ENCODE results near the gene DOK5. TPM values are rescaled to one million over a fixed set of nuclear protein-coding genes. Genes with fewer than 3 reads are reported as not detected.

DOK5 gene
- total and polyA plus RNA-seq, 2 of the 4 experiments (the other 2 are of a cell fraction): 2.8 to 3.9 TPM

GRCh38 chr20:54661265-54661664, 185.9 kb downstream of the DOK5 start:
- ATAC-seq (ENCODE audit: low read depth): no peak
- Histone ChIP-seq H2AK5ac (ENCODE audit: low read depth, low read length) (no peak overlapping the region), H2BK5ac (ENCODE audit: low read depth, low read length, poor library complexity, severe bottlenecking) (no peak overlapping the region), H3K14ac (replicated peaks; ENCODE audit: low read depth, low read length) (no peak overlapping the region), H3K79me1 (ENCODE audit: low read depth in 1 of 2, low read length in 2 of 2) (no peaks in the 10 kb centered on the region), H2BK20ac (ENCODE audit: low read depth, low read length) (no peak overlapping the region), H3K4me1 (ENCODE audit: control insufficient read depth, insufficient read depth, low read length) (no peaks in the 10 kb centered on the region), H4K91ac (ENCODE audit: insufficient read depth, low read depth, low read length) (no peak overlapping the region), H4K5ac (ENCODE audit: low read depth, low read length) (no peak overlapping the region), H3K36me3 (ENCODE audit: control insufficient read depth, insufficient read depth, low read length) (no peaks in the 10 kb centered on the region), H3K4ac (ENCODE audit: low read depth, low read length) (no peak overlapping the region), H2AK9ac (replicated peaks; ENCODE audit: low read depth, low read length, poor library complexity) (no peak overlapping the region), H3K27ac (ENCODE audit: insufficient read depth, low read length) (no peak overlapping the region), H3K56ac (ENCODE audit: extremely low read depth, insufficient read depth, low read length) (no peak overlapping the region), H4K20me1 (ENCODE audit: insufficient read depth, low read length) (no peaks in the 10 kb centered on the region), H3K23ac (ENCODE audit: low read depth, low read length) (no peak overlapping the region), H3K9ac (ENCODE audit: low read depth, low read length) (no peak overlapping the region), H4K8ac (ENCODE audit: low read depth in 2 of 2, low read length in 2 of 2) (no peak overlapping the region), H3K9me3 (ENCODE audit: control insufficient read depth, insufficient read depth, low read length) (no peaks in the 10 kb centered on the region), H2BK120ac (ENCODE audit: low read depth, low read length) (no peak overlapping the region), H3K4me2 (ENCODE audit: low read depth, low read length) (no peak overlapping the region), H3K18ac (ENCODE audit: low read depth, low read length) (no peak overlapping the region), H3K9me1 (ENCODE audit: insufficient read depth, low read length) (no peaks in the 10 kb centered on the region), H2AFZ (replicated peaks; ENCODE audit: low read length, poor library complexity) (no peak overlapping the region), H2BK15ac (ENCODE audit: low read depth, low read length) (no peak overlapping the region), H3K27me3 (ENCODE audit: control insufficient read depth, insufficient read depth, low read length) (no peaks in the 10 kb centered on the region), H3K4me3 (ENCODE audit: insufficient read depth, low read depth, low read length) (no peak overlapping the region)
- no CpG with 5 or more reads among the region's 3 CpGs for WGBS, 2 experiments (ENCODE audit: extremely low coverage in 2 of 2, insufficient read length in 1 of 2)
- dilution Hi-C loops (cut with HindIII; ENCODE audit: low sequenced_read_pairs, unreplicated experiment): no loop called here
- in situ Hi-C loops (cut with MboI; ENCODE audit: low sequenced_read_pairs): no loop called here
- ChIA-PET CTCF (no interaction called here), POLR2A (ENCODE audit: unreplicated experiment) (no interaction called here)
- BruUV-seq (replicated peaks): no TSS peak
- DNase-seq: no peak
- TF ChIP-seq CHD1 (IDR thresholded peaks at IDR 0.05; ENCODE audit: low read depth, low read length) (no peak), FOS (IDR thresholded peaks at IDR 0.05; ENCODE audit: low read depth, low read length) (no peak), MXI1 (IDR thresholded peaks at IDR 0.05; ENCODE audit: borderline replicate concordance, low read depth, low read length) (no peak), POLR2A (IDR thresholded peaks at IDR 0.05; ENCODE audit: low read depth, low read length) (no peak), MAFK (IDR thresholded peaks at IDR 0.05; ENCODE audit: low read depth, low read length) (no peak), MAZ (IDR thresholded peaks at IDR 0.05; ENCODE audit: borderline replicate concordance, low read depth, low read length) (no peak), BHLHE40 (IDR thresholded peaks at IDR 0.05; ENCODE audit: low read depth, low read length) (no peak), CTCF (conservative IDR thresholded peaks at IDR 0.05; ENCODE audit: low read depth, low read length) (no peak), NFE2L2 (IDR thresholded peaks at IDR 0.05; ENCODE audit: low read depth, low read length) (no peak), SMC3 (IDR thresholded peaks at IDR 0.05; ENCODE audit: low read depth, low read length) (no peak), ELK1 (IDR thresholded peaks at IDR 0.05; ENCODE audit: borderline replicate concordance, low read depth, low read length) (no peak), USF2 (IDR thresholded peaks at IDR 0.05; ENCODE audit: low read depth, low read length) (no peak)
- intact Hi-C loops (cut with micrococcal nuclease): no loop called here
